ENCODE measurements around the gene MOK. TPM values are rescaled to one million over a fixed set of nuclear protein-coding genes. Genes with fewer than 3 reads are reported as not detected.

The MOK gene
- polyA plus RNA-seq, 1 donor from 2014 or later, result 63.6 TPM

DNA sequence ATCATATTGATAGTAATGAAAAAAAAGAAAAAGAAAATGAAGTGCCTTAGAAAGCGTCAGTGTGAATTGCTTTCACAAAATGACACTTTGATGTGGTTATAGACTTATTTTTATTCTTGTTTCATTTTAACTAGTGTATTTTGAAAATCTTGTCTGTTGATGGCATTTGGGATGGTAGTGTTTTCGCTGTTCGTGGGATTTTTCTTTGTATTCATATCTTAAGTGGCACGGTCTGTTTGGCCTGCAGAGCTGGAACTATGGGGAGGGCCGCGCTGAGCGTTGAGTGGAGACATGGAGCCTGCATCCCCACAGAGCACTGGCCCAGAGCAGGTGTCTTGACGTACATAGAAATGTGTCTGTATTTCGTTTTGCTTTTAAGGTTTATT lies 103.6 kb downstream of the MOK start:
- no peak overlapping the region for H3K4me2 ChIP-seq (ENCODE audit: low read length)
- H2AFZ ChIP-seq (ENCODE audit: low read depth, low read length), result no peak overlapping the region
- no peaks in the 10 kb centered on the region for H3K27me3 ChIP-seq (ENCODE audit: insufficient read depth, low read depth, low read length)
- no peaks in the 10 kb centered on the region for H3K9me2 ChIP-seq (ENCODE audit: insufficient read depth, low read length)
- no peaks in the 10 kb centered on the region for H3K79me2 ChIP-seq (replicated peaks; ENCODE audit: insufficient read depth, low read length)
- no peak overlapping the region for H3K27ac ChIP-seq (ENCODE audit: low read length)
- no peak for TF ChIP-seq RAD21 (conservative IDR thresholded peaks at IDR 0.05)
- no peak for TF ChIP-seq MXI1 (conservative IDR thresholded peaks at IDR 0.05; ENCODE audit: poor library complexity, severe bottlenecking)
- TF ChIP-seq, protein P1, sequence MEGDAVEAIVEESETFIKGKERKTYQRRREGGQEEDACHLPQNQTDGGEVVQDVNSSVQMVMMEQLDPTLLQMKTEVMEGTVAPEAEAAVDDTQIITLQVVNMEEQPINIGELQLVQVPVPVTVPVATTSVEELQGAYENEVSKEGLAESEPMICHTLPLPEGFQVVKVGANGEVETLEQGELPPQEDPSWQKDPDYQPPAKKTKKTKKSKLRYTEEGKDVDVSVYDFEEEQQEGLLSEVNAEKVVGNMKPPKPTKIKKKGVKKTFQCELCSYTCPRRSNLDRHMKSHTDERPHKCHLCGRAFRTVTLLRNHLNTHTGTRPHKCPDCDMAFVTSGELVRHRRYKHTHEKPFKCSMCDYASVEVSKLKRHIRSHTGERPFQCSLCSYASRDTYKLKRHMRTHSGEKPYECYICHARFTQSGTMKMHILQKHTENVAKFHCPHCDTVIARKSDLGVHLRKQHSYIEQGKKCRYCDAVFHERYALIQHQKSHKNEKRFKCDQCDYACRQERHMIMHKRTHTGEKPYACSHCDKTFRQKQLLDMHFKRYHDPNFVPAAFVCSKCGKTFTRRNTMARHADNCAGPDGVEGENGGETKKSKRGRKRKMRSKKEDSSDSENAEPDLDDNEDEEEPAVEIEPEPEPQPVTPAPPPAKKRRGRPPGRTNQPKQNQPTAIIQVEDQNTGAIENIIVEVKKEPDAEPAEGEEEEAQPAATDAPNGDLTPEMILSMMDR (IDR thresholded peaks at IDR 0.05; ENCODE audit: poor library complexity, severe bottlenecking), result no peak
- TF ChIP-seq EZH2 (IDR thresholded peaks at IDR 0.05; ENCODE audit: borderline replicate concordance, insufficient read depth, low read length, poor library complexity, severe bottlenecking), result no peak
- TF ChIP-seq EP300 (conservative IDR thresholded peaks at IDR 0.05; ENCODE audit: poor library complexity, severe bottlenecking), result no peak
- TF ChIP-seq TAF1 (IDR thresholded peaks at IDR 0.05; ENCODE audit: low read depth), result no peak
- H3K36me3 ChIP-seq (ENCODE audit: insufficient read depth, low read length), result peaks cover 7% of the 10 kb centered on the region
- no peaks in the 10 kb centered on the region for H4K20me1 ChIP-seq (ENCODE audit: insufficient read depth)
- H3K9ac ChIP-seq (ENCODE audit: low read length), result no peak overlapping the region
- no peaks in the 10 kb centered on the region for H3K9me3 ChIP-seq (ENCODE audit: low read length)
- no peak overlapping the region for H3K4me3 ChIP-seq (ENCODE audit: low read length)
- no peaks in the 10 kb centered on the region for H3F3A ChIP-seq (ENCODE audit: insufficient read depth, low read length, poor library complexity, severe bottlenecking)

DNA sequence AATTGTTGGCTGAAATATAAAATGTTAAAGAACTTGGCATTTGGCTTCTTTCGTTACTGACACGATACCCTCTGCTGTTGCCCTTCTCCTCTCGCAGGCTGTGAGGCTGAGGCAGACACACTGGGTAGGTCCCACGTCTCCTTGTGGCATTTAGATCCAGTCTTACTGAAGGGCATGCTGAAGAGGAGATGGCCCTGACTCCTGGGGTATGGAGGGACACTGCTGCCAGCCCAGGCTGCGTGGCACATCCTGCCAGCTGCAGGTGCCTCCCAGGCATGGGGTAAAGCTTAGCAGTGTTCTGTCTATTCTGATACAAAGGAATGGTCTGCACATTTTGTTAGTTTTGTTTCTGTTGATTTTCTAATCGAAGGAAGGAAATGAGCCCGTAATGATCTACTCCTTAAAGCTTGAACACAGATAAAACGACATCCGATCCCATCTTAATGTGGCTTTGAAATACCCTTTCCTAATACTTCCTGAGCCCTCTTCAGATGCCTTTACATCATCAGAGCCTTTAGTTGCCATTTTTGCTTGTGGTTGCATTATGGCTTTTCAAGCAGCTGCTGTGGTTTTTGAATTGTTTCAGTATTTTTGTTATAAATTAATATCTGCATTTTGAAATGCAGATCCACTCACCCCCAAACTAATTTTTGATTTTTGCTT lies 104.1 kb downstream of the MOK start:
- Histone ChIP-seq H3K4me3 (ENCODE audit: low read length) (no peak overlapping the region), H3K9ac (ENCODE audit: low read length) (no peak overlapping the region), H3K27me3 (ENCODE audit: insufficient read depth, low read depth, low read length) (no peaks in the 10 kb centered on the region), H3K79me2 (replicated peaks; ENCODE audit: insufficient read depth, low read length) (no peaks in the 10 kb centered on the region), H3K9me2 (ENCODE audit: insufficient read depth, low read length) (no peaks in the 10 kb centered on the region), H3F3A (ENCODE audit: insufficient read depth, low read length, poor library complexity, severe bottlenecking) (no peaks in the 10 kb centered on the region), H3K36me3 (ENCODE audit: insufficient read depth, low read length) (peaks cover 7% of the 10 kb centered on the region), H4K20me1 (ENCODE audit: insufficient read depth) (no peaks in the 10 kb centered on the region), H2AFZ (ENCODE audit: low read depth, low read length) (no peak overlapping the region), H3K27ac (ENCODE audit: low read length) (no peak overlapping the region), H3K9me3 (ENCODE audit: low read length) (no peaks in the 10 kb centered on the region), H3K4me2 (ENCODE audit: low read length) (no peak overlapping the region)
- TF ChIP-seq RAD21 (conservative IDR thresholded peaks at IDR 0.05) (no peak), SMC3 (conservative IDR thresholded peaks at IDR 0.05; ENCODE audit: poor library complexity) (no peak), MXI1 (conservative IDR thresholded peaks at IDR 0.05; ENCODE audit: poor library complexity, severe bottlenecking) (no peak), EZH2 (IDR thresholded peaks at IDR 0.05; ENCODE audit: borderline replicate concordance, insufficient read depth, low read length, poor library complexity, severe bottlenecking) (no peak), EP300 (conservative IDR thresholded peaks at IDR 0.05; ENCODE audit: poor library complexity, severe bottlenecking) (no peak), TAF1 (IDR thresholded peaks at IDR 0.05; ENCODE audit: low read depth) (no peak)
- TF ChIP-seq, protein P2, sequence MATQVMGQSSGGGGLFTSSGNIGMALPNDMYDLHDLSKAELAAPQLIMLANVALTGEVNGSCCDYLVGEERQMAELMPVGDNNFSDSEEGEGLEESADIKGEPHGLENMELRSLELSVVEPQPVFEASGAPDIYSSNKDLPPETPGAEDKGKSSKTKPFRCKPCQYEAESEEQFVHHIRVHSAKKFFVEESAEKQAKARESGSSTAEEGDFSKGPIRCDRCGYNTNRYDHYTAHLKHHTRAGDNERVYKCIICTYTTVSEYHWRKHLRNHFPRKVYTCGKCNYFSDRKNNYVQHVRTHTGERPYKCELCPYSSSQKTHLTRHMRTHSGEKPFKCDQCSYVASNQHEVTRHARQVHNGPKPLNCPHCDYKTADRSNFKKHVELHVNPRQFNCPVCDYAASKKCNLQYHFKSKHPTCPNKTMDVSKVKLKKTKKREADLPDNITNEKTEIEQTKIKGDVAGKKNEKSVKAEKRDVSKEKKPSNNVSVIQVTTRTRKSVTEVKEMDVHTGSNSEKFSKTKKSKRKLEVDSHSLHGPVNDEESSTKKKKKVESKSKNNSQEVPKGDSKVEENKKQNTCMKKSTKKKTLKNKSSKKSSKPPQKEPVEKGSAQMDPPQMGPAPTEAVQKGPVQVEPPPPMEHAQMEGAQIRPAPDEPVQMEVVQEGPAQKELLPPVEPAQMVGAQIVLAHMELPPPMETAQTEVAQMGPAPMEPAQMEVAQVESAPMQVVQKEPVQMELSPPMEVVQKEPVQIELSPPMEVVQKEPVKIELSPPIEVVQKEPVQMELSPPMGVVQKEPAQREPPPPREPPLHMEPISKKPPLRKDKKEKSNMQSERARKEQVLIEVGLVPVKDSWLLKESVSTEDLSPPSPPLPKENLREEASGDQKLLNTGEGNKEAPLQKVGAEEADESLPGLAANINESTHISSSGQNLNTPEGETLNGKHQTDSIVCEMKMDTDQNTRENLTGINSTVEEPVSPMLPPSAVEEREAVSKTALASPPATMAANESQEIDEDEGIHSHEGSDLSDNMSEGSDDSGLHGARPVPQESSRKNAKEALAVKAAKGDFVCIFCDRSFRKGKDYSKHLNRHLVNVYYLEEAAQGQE (IDR thresholded peaks at IDR 0.05; ENCODE audit: borderline replicate concordance), result no peak
- TF ChIP-seq, protein P1 (IDR thresholded peaks at IDR 0.05; ENCODE audit: poor library complexity, severe bottlenecking), result no peak

Data from neural cell (in vitro differentiated cells).